Measurements from ENCODE around the gene TRIM26. TPM values are rescaled to one million over a fixed set of nuclear protein-coding genes. Genes with fewer than 3 reads are reported as not detected.

Gene TRIM26
- total and polyA plus RNA-seq, 2 experiments from 2014 or later, result 18.0 to 24.4 TPM

- Histone ChIP-seq H3K36me3 (no peaks in the 10 kb centered on the region), H3K27ac (no peak overlapping the region), H3K4me3 (no peak overlapping the region), H3K9me3 (ENCODE audit: low read depth) (no peaks in the 10 kb centered on the region), H3K27me3 (peaks cover 60% of the 10 kb centered on the region), H3K4me1 (ENCODE audit: low read depth) (no peaks in the 10 kb centered on the region)
- DNase-seq (ENCODE audit: low read depth in 1 of 2, low spot score in 1 of 2), result no peak
- TF ChIP-seq CTCF (IDR thresholded peaks at IDR 0.05; ENCODE audit: low read depth, low read length), result no peak
Observed at GRCh38 chr6:30154061-30154460, 59.1 kb downstream of the TRIM26 start.

GRCh38 chr6:30152910-30153610 is 60.1 kb downstream of the TRIM26 start:
- no peaks in the 10 kb centered on the region for H3K36me3 ChIP-seq
- no peak overlapping the region for H3K4me3 ChIP-seq
- DNase-seq (ENCODE audit: low read depth in 1 of 2, low spot score in 1 of 2), result no peak
- no peaks in the 10 kb centered on the region for H3K4me1 ChIP-seq (ENCODE audit: low read depth)
- H3K9me3 ChIP-seq (ENCODE audit: low read depth), result no peaks in the 10 kb centered on the region
- peaks cover 50% of the 10 kb centered on the region for H3K27me3 ChIP-seq
- H3K27ac ChIP-seq, result no peak overlapping the region
- TF ChIP-seq CTCF (IDR thresholded peaks at IDR 0.05; ENCODE audit: low read depth, low read length), result no peak

- no peak for TF ChIP-seq CTCF (IDR thresholded peaks at IDR 0.05; ENCODE audit: low read depth, low read length)
- no peak overlapping the region for H3K4me3 ChIP-seq
- H3K36me3 ChIP-seq, result no peaks in the 10 kb centered on the region
- H3K27ac ChIP-seq, result no peak overlapping the region
- no peaks in the 10 kb centered on the region for H3K9me3 ChIP-seq (ENCODE audit: low read depth)
- peaks cover 43% of the 10 kb centered on the region for H3K27me3 ChIP-seq
- no peaks in the 10 kb centered on the region for H3K4me1 ChIP-seq (ENCODE audit: low read depth)
- no peak for DNase-seq (ENCODE audit: low read depth in 1 of 2, low spot score in 1 of 2)
Observed at GRCh38 chr6:30152016-30152673, 61.1 kb downstream of the TRIM26 start.

- H3K27ac ChIP-seq, result no peak overlapping the region
- no peak overlapping the region for H3K4me3 ChIP-seq
- no peaks in the 10 kb centered on the region for H3K9me3 ChIP-seq (ENCODE audit: low read depth)
- no peaks in the 10 kb centered on the region for H3K4me1 ChIP-seq (ENCODE audit: low read depth)
- DNase-seq (ENCODE audit: low read depth in 1 of 2, low spot score in 1 of 2), result no peak
- H3K27me3 ChIP-seq, result peaks cover 38% of the 10 kb centered on the region
- no peak for TF ChIP-seq CTCF (IDR thresholded peaks at IDR 0.05; ENCODE audit: low read depth, low read length)
- H3K36me3 ChIP-seq, result no peaks in the 10 kb centered on the region
Observed at GRCh38 chr6:30151580-30151979, 61.6 kb downstream of the TRIM26 start.

- DNase-seq (ENCODE audit: low read depth in 1 of 2, low spot score in 1 of 2), result peak in 1 of 2 donors; percentile 39
Observed at GRCh38 chr6:30150671-30151395, 62.4 kb downstream of the TRIM26 start.

More at GRCh38 chr6:30150671-30151395, 62.4 kb downstream of the TRIM26 start:
- no peaks in the 10 kb centered on the region for H3K4me1 ChIP-seq (ENCODE audit: low read depth)
- no peak overlapping the region for H3K4me3 ChIP-seq
- no peaks in the 10 kb centered on the region for H3K9me3 ChIP-seq (ENCODE audit: low read depth)
- peaks cover 35% of the 10 kb centered on the region for H3K27me3 ChIP-seq
- H3K27ac ChIP-seq, result no peak overlapping the region
- TF ChIP-seq CTCF (IDR thresholded peaks at IDR 0.05; ENCODE audit: low read depth, low read length), result no peak
- no peaks in the 10 kb centered on the region for H3K36me3 ChIP-seq

All from cardiac muscle cell (in vitro differentiated cells and primary cell).